GM18867 (cell line): ENCODE results near the gene CIAO3.

Source experiments
- ATAC-seq: cut with Tn5 transposase; IDR thresholded peaks from one replicate; pipeline ENCODE4 v1.9.1; 2021; ENCODE audit warnings: mild to moderate bottlenecking, moderate library complexity; ENCODE audit not compliant: unreplicated experiment

The CIAO3 gene

DNA sequence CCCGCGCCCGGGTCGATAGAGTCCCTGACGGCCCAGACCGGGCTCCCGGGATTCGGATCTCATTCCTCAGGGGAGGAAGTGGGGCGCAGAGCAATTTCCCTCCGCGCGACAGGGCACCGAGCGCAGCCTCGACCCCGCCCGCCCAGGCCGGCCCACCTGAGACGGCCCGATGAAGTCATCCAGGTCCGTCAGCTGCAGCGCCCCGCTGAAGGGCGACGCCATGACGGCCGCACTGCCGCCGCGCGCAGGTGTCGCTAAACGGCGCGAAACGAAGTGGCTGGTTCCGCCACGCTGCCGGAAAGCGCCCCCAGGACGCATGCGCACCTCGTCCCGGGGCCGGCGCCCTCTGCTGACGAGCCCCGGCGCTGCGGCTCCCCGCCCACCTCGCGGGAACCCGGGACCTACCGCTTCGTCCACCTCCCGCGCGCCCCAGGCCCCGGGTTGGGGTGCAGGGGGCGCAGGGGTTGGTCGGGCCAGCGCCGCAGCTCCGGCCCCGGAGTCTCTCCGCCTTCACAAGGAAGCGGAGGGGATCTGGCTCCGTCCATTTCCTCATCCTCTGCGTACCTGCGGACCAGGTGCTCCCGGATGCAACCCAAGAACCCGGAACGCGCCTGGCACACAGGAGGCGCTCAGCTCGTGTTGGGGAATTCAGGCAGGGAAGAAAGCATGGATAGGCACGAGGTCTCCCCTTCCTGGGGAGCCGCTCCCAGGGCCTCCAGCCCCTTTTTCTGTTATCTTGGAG, at the start of gene CIAO3:
Gene CIAO3, minus strand, starts transcription at position 234 of the 742 bp plus-strand sequence. Its CDS starts 12 bp downstream, at position 222.
- peak; percentile 68 for ATAC-seq

DNA sequence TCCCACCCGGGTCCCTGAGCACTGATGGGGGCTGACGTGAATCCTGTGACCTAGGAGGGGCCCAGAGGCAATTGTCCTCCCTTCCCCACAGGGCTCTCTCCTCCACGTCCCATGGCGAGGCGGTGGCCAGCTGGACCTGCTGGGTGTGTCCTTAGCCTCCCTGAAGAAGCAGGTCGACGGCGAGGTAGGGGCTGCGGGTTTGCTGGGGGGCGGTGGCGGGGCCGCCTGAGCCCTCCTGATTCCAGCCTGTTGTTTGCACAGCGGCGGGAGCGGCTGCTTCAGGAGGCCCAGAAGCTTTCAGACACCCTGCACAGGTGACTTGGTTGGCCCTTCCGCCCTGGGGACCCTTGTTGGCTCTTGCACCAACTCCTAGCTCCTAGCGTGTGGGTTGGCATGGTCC, 49.3 kb upstream of the CIAO3 start:
- ATAC-seq: no peak

DNA sequence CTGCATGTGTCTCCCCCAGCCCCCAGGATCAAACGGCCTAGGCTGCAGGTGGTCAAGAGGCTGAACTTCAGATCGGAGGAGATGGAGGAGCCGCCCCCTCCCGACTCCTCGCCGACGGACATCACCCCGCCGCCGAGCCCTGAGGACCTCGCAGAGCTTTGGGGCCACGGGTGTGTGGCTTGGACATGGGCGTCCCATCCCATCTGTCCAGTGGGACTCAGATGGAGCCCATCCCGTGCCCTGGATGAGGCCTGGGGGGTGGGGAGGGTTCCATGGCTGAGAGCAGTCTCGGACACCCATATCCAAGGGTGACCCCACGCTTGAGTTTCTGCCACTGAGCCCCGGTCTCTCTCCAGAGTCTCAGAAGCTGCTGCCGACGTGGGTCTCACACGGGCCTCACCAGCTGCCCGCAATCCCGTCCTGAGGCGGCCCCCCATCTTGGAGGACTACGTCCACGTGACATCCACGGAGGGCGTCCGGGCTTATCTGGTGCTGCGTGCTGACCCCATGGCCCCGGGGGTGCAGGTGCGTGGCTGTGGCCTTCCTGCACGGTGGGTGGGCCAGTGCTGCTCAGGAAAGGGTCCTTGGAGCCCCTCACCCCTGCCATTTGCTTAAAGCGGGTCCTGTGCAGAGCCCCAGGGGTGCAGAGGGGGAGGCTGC, 48.5 kb upstream of the CIAO3 start:
- no peak for ATAC-seq

DNA sequence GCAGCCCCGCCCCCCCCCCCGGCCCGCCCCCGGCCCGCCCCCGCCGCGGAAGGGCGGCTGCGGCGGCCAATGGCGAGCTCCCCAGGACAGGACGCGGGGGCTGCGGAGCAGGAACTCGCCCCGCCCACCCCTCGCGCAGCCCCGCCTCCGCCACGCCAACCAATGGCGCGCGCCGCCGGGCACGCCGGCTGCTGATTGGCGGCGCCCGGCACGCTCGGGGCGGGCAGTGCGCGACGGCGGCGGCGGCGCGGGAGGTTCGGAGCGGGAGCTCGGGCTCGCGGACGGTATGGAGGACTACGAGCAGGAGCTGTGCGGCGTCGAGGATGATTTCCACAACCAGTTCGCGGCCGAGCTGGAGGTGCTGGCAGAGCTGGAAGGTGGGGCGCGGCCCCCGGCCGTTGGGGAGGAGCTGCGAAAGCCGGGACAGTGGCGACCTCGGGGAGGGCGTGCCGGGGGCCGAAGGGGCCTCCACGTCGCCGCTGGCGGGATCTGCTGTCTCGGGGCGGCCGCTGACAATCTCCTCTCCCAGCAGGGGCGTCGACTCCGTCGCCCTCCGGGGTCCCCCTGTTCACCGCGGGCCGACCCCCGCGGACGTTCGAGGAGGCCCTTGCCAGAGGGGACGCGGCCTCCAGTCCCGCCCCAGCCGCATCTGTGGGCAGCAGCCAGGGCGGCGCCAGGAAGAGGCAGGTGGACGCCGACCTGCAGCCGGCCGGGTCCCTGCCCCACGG, 47.8 kb upstream of the CIAO3 start, which contains the start of gene CHTF18:
Gene CHTF18, plus strand, starts transcription at position 222 of the 728 bp plus-strand sequence. Its CDS starts 65 bp downstream, at position 287.
- ATAC-seq: peak; percentile 67

DNA sequence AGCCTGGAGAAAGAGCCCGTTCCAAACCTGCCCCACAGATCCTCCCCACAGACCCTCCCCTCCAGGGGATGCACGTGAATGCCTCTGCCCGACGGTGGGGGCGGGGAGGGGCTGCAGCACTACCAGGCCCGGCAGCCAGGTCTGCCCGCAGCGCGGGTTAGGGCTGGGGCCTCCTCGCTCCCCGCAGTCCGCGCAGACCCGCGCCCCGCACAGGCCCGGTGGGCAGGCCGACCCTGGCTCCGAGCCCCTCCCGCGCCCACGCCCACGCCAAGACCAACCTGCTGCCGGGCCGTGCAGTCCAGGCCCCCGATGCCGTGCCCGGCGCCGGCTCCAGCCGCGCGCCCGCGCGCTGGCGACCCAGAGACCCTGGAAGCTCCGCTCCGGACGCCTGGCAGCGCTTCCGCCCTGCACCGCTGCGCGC, 47.2 kb upstream of the CIAO3 start, which contains the start of gene RPUSD1:
Gene RPUSD1, minus strand, starts transcription at position 404 of the 421 bp plus-strand sequence. CDS start 644 bp downstream, outside the sequence.
- ATAC-seq: peak; percentile 18

DNA sequence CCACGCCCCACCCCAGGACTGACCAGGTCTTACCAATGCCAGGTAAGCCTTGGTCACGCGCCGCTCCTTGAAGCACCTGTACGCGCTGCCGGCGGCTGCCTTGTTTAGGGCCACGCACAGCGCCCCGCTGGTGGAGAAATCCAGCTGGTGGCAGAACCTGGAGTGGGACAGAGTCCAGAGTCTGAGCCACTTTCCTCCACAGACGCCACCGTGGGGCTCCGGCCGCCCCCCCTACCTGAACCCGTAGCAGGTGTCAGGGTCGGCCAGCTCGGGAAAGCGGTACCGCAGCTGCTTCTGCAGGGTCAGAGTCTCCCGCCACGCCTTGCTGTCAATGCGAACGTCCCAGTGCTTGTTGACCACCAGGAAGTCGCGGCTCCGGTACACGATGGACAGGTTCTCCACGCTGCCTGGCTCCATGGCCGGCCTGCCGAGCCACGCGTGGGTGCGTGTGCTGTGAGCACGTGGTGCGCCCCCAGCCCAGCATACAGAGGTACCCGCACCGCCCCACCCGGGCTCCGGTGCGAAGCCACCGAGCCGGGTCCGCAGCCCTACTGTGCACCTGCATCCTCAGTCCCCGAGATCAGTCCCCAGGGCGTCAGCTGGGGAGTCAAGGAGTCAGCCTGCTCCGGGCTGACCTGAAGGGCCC, 46.6 kb upstream of the CIAO3 start:
- ATAC-seq: no peak

DNA sequence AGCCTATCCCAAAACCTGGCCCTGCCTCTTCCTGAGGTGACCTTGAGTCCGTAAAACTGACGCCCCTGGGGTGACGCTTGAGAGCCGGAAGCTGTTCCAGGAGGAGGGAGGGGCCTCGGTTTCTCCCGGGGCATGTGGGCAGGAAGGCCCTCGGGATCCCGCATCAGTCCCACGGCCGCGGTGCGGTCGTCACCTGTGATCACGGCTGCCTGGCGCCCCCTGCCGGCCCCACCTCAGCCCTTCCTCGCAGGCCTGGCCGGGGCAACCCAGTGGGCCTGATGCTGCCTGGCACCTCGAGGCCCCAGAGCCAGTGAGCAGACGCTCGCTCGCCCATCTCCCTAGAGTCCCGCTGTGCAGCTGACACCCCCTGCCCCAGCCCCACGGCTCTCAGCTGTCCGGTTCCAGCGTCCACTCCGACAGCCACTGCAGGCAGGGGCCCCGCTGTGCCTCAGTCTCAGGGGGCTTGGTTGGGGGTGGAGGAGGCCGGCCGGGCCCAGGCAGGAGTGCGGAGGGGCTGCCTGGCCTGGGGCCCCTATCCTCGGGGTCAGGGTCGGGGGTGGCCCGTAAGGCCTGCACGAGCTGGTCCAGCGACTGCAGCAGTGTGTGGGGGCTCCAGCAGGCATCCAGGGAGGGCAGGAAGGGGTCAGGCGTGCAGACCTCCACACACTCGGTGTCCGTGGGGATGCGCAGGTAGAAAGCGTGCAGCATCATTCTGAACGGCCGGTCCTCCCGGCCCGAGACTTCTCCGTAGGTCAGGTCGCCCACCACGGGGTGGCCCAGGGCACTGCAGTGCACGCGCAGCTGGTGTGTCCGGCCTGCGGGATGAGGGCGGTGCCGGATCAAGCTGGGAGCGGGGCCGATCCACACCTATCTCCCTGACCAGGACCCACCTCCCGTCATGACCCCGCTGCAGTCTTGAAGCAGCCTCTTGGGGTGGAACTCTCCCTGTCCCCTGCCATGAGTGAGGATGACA, 45.1 kb upstream of the CIAO3 start:
- ATAC-seq: no peak

DNA sequence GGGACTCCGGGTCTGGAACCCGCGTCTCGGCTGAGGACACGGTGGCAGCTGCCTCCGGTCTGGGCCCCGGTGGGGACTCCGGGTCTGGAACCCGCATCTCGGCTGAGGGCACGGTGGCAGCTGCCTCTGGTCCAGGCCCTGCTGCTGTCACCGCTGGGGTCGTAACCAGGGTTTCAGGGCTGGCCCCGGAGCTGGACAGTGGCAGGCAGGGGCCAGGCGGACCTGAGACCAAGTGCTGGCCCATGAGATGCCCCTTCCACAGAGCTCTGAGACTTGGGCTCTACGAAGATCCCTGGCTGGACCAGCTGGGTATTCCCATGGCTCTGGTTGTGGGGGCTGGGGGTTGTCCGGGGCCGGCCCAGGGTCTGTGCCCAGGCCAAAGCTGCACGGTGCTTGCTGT, 43.6 kb upstream of the CIAO3 start:
- ATAC-seq: no peak

DNA sequence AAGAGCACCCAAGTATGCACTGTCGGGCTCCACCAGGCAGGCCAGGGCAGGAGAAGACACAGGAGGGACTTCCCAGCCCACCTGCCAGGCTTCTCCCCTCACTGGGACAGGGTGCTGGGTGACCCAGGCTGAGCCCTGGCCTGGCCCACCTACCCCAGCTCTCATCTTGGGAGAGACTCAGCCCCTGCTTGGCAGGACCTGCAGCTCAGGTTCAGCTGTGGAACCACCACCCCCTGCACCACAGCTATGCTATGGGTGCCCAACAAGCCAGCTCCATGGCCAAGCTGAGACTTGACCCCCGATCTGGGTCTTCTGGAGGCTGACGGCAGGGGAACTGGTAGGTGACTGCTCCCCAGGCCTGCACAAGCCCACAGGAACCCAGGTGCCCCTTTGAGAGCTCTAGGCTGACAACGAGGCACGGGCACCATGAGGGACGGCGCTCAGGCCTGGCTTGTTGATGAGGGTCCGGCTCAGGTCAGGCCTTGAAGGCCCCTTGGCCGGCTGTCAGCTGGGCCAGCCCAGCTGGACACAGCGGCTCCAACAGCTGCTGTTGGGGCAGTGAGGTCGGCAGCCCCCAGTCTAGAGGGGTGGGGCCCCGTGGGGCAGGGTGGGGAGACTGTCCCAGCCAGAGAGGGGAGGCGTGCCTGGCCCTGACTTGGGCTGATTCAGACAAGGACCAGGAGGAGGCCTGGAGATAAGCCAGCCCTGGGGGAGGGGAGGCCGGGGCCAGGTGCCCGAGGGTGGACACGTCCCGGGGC, 42.8 kb upstream of the CIAO3 start:
- ATAC-seq: no peak

DNA sequence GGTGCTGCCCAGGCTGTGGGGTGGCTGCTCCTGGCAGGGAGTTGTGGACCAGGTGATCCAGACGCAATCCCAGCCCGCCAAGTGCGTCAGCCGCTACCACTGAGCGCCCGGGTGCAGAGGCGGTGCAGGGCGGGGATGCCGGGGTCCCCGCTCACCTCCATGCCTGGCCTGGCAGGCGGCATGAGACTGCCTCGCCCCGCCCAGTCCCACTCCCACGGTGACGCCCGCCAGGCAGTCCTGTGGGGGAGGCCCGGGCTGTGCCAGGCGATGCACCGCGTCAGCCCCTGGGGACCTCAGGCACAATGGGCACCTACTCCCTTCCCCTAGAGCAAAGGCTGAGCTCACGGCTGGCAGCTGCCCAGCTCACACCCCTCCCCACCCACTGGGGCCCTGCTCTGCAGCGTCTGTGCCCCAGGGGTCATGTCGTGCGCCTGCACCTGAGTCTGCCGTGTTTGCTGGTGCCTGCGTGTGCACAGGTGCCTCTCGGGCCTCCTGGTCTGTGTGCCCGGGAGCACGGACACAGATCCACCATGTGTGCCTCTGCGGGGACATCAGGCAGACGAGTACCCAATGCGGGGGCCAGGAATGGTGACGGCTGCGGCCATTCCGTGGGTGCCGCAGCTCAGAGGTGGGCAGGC, 42.1 kb upstream of the CIAO3 start:
- no peak for ATAC-seq

DNA sequence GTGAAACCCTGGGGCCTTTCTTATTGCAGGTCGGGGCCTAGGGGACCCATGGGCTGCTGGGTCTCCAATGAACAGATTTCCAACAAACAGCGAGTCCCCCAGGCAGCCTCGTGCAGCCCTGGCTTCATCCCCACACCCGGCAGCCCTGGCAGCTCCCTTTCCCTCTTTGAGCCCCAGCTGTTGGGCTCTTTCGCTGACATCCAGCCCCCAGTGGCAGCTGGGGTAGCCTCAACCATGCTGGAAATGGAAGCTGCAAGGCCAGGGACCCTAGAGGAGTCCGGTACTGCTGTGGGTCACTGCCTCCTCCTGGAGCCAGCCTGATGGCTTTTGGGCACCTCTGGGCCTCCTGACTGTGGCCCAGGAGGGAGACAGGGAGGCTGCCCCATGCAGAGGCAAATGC, 41.5 kb upstream of the CIAO3 start:
- ATAC-seq: no peak

DNA sequence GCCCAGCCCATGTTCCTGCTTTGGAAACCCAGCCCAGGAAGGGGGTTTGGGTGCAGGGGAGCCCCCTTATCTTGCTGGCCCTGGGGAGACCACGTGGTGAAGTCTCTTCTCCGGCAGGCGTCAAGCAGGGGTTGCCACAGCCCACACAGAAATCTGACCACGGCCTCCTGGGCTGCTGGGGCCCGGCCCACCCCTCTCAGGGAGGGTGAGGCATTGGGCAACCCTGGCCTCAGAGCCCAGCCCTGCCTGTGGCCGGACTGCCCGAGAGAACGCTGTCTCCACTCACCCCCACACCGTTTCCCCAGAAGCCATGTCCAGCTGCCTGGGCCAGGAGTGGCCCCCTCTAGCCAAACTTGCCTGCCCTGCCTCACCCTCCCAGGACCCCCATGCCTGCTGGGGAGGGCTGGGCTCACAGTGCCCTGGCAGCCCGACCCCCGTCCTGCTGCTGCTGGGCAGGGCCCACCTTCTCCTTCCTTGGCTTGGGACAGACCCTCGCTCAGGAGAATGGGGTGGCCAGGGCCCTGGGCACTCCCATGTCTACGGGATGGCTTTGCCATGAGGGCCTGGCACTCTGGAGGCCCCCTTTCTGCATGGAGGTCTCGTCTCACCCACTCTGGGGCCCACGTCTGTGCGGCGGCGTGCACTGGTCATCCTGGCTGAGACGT, 40.7 kb upstream of the CIAO3 start:
- ATAC-seq: no peak

DNA sequence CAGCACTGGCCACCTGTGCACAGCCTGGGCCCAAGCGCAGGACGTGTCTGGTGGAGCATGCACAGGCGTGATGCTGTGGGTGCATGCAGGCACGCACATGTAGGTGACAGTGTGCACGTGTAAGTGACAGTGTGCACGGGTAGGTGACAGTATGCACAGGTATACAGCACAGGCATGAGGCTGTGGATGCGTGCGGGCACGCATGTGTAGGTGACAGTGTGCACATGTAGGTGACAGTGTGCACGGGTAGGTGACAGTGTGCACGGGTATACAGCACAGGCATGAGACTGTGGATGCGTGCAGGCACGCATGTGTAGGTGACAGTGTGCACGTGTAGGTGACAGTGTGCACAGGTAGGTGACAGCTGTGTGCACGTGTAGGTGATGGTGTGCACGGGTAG, 39.5 kb upstream of the CIAO3 start:
- no peak for ATAC-seq

DNA sequence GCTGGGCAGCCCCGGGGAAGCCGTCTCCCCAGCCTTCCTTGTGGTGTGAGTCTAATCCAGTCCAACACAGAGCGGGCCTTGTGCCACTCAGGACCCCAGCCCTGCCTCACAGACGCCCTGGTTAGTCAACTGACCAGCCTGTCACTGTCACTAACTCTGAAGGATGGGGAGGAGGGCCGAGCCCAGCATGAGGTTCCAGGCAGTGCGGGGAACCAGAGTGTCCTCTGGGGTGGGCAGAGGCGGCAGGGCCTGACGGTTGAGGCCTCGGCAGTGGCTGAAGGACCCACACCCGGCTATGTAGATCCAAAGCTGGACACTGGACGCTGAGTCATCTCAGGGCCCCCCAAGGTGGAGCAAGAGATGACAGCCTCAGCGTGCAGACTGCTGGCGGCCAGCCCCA, 38.8 kb upstream of the CIAO3 start:
- no peak for ATAC-seq

DNA sequence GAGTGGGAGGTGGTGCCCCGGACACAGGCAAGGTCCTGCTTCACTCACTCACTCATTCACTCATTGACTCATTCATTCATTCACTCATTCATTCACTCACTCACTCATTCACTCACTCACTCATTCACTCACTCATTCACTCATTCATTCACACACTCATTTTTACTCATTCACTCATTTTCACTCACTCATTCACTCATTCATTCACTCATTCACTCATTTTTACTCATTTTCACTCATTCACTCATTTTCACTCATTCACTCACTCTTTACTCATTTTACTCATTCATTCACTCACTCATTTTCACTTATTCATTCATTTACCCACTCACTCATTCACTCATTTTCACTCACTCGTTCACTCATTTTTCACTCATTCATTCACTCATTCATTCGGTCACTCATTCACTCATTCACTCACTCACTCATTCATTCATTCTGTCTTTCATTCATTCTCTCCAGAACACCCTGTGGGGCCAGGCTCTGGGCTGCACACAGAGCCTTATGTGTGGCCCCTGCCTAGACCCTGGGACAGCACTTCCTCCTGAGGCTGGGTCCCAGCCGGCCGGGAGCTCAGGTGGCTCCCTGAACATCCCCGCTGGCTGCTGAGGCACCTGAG, 38.2 kb upstream of the CIAO3 start:
- no peak for ATAC-seq

DNA sequence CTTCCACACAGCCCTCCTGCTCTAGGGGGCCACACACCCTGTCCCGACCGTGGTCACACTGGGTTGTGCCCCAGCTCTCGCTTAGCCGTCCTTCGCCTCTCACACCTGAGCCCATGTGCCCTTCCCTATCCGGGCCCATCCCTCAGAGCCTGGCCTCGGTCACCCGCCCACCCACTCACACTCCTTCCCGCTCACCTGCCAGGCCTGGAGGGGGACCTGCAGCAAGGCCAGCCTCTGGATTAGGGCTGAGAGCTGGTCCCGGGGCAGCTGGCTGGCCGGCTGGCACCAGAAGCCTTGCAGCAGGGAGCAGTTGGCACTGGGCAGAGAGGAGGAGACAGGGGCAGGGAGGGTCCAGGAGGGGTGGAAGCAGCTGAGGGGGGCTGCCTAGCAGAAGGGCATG, 37.6 kb upstream of the CIAO3 start:
- ATAC-seq: no peak

DNA sequence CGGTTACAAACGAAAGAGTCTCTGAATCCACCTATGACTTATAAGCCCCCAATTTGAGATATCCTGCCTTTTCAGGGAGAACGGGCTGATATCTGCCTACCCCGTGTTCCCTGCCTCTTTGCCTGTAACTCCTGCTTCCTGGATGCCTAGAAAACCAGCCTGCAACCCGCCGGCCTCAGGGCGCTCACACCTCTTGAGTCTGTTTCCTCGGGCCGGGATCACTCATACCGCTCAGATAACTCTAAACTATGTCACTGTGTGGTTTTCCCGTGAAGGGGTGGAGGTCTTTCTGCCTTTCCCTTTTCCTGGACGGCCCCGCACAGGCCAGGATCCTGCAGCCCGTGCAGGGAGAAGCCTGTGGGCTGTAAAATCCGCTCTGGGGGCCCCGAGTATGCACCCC, 37.0 kb upstream of the CIAO3 start:
- ATAC-seq: no peak

DNA sequence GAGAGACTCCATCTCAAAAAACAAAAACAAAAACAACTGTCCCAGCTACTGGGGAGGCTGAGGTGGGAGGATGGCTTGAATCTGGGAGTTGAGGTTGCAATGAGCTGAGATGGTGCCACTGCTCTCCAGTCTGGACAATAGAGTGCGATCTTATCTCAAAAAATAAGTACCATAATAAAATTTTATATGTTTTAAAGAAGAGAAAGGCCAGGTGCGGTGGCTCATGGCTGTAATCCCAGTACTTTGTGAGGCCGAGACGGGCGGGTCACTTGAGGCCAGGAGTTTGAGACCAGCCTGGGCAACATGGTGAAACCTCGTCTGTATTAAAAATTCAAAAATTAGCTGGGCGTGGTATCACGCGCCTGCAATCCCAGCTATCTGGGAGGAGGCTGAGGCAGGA, 36.0 kb upstream of the CIAO3 start:
- ATAC-seq: no peak
